Urothelium cell line (cell line): ENCODE results near the gene CMBL.
"Not testable (repeated sequence)": the region's sequence is repeated elsewhere in the genome, so short reads cannot be mapped to it uniquely, and the experiment has no call there.

ENCODE experiments used
- DNase-seq: peaks from one replicate; pipeline ENCODE4 v3.0.0; 2011; ENCODE audit warnings: low spot score, mixed read lengths
- FAIRE-seq: peaks from 2 replicates; lab custom pipeline; 2011; peaks lifted over from hg19 to GRCh38; lab: Jason Lieb, UNC

CMBL gene

GRCh38 chr5:10286862-10287227, 20.9 kb downstream of the CMBL start:
- no peak for FAIRE-seq
- DNase-seq = no peak

- no peak for DNase-seq
- no peak for FAIRE-seq
Measured at GRCh38 chr5:10286162-10286861, 21.4 kb downstream of the CMBL start.

GRCh38 chr5:10285362-10285761, 22.3 kb downstream of the CMBL start:
- not testable (repeated sequence) for FAIRE-seq, DNase-seq

- DNase-seq (peak; percentile 89), FAIRE-seq (no peak)
Measured at GRCh38 chr5:10283927-10284635, 23.6 kb downstream of the CMBL start.

GRCh38 chr5:10279925-10280720, 27.6 kb downstream of the CMBL start:
- DNase-seq (no peak), FAIRE-seq (no peak)

- DNase-seq (no peak), FAIRE-seq (no peak)
Measured at GRCh38 chr5:10279328-10279727, 28.4 kb downstream of the CMBL start.

GRCh38 chr5:10278658-10279279, 28.9 kb downstream of the CMBL start:
- DNase-seq (no peak), FAIRE-seq (no peak)

- FAIRE-seq = no peak
- DNase-seq = no peak
Measured at GRCh38 chr5:10277773-10278630, 29.7 kb downstream of the CMBL start.

GRCh38 chr5:10276691-10277090, 31.0 kb downstream of the CMBL start:
- DNase-seq (no peak), FAIRE-seq (no peak)

GRCh38 chr5:10275991-10276390, 31.7 kb downstream of the CMBL start:
- FAIRE-seq (no peak), DNase-seq (no peak)

- DNase-seq (no peak), FAIRE-seq (no peak)
Measured at GRCh38 chr5:10275460-10275859, 32.2 kb downstream of the CMBL start.

GRCh38 chr5:10272875-10273209, 34.9 kb downstream of the CMBL start:
- FAIRE-seq, DNase-seq: not testable (repeated sequence)

GRCh38 chr5:10272053-10272874, 35.4 kb downstream of the CMBL start:
- no peak for FAIRE-seq

GRCh38 chr5:10268100-10268499, 39.6 kb downstream of the CMBL start:
- FAIRE-seq (no peak), DNase-seq (no peak)

More at GRCh38 chr5:10272053-10272874, 35.4 kb downstream of the CMBL start:
- DNase-seq = no peak

GRCh38 chr5:10266839-10267238, 40.9 kb downstream of the CMBL start:
- FAIRE-seq (no peak), DNase-seq (no peak)

- DNase-seq (no peak), FAIRE-seq (no peak)
Measured at GRCh38 chr5:10266137-10266536, 41.6 kb downstream of the CMBL start.

GRCh38 chr5:10265245-10266109, 42.2 kb downstream of the CMBL start:
- no peak for FAIRE-seq
- DNase-seq = no peak

GRCh38 chr5:10264604-10265003, 43.1 kb downstream of the CMBL start:
- no peak for DNase-seq
- no peak for FAIRE-seq

- FAIRE-seq (no peak), DNase-seq (no peak)
Measured at GRCh38 chr5:10262995-10263394, 44.7 kb downstream of the CMBL start.
